Smooth muscle cell (in vitro differentiated cells): ENCODE data around the gene HES2. TPM values are rescaled to one million over a fixed set of nuclear protein-coding genes. Genes with fewer than 3 reads are reported as not detected.

Source experiments
- DNase-seq: peaks from one replicate; lab custom pipeline; 2025; ENCODE audit not compliant: unreplicated experiment; lab: John Stamatoyannopoulos, UW
- H2AFZ ChIP-seq: fragments of 200-600 bp; sonication (generic); 2 replicates; pipeline ENCODE4 v1.6.0; 2016; ENCODE audit warnings: antibody characterized with exemption, low read depth, mild to moderate bottlenecking
- H3F3A ChIP-seq: fragments of 200-600 bp; sonication (generic); 2 replicates; pipeline ENCODE4 v1.6.0; 2017; ENCODE audit warnings: antibody characterized with exemption, low read depth
- H3K27ac ChIP-seq: fragments of 200-600 bp; sonication (generic); 2 replicates; pipeline ENCODE4 v1.5.1; 2016; ENCODE audit warnings: low read depth, mild to moderate bottlenecking
- H3K27me3 ChIP-seq: fragments of 200-600 bp; sonication (generic); 2 replicates; pipeline ENCODE4 v1.6.1; 2016; ENCODE audit warnings: low read depth, mild to moderate bottlenecking
- H3K36me3 ChIP-seq: fragments of 200-600 bp; sonication (generic); 2 replicates; pipeline ENCODE4 v1.5.1; 2016; ENCODE audit warnings: low read depth
- H3K4me1 ChIP-seq: fragments of 200-600 bp; sonication (generic); 2 replicates; pipeline ENCODE4 v1.5.1; 2016; ENCODE audit warnings: low read depth
- H3K4me2 ChIP-seq: fragments of 200-600 bp; sonication (generic); 2 replicates; pipeline ENCODE4 v1.6.0; 2016; ENCODE audit warnings: mild to moderate bottlenecking
- H3K4me3 ChIP-seq: fragments of 200-600 bp; sonication (generic); 2 replicates; pipeline ENCODE4 v1.5.1; 2016; ENCODE audit warnings: mild to moderate bottlenecking
- H3K79me2 ChIP-seq: fragments of 200-600 bp; sonication (generic); 2 replicates; pipeline ENCODE4 v1.6.0; 2016; ENCODE audit warnings: low read depth, mild to moderate bottlenecking
- H3K9ac ChIP-seq: fragments of 200-600 bp; sonication (generic); 2 replicates; pipeline ENCODE4 v1.6.0; 2016; ENCODE audit warnings: low read depth
- H3K9me3 ChIP-seq: fragments of 200-600 bp; sonication (generic); replicated peaks from 2 replicates; pipeline ENCODE4 v1.5.1; 2016; ENCODE audit warnings: low read depth
- H4K20me1 ChIP-seq: fragments of 200-600 bp; sonication (generic); 2 replicates; pipeline ENCODE4 v1.6.0; 2016; ENCODE audit warnings: low read depth
- WGBS: methylation state at CpG from one replicate; pipeline ENCODE4 v1.1.7; 2016; ENCODE audit warnings: low lambda C conversion rate; 5-methylcytosine and 5-hydroxymethylcytosine counted together
- polyA plus RNA-seq: library from polyadenylated mRNA; unstranded; fragments of >200 nt; fragmentation: Nextera tagmentation; extraction: Ambion mirVana; gene quantifications from 2 replicates; pipeline ENCODE4 v1.2.1, GENCODE V29; 2016
- total RNA-seq: library from RNA; depleted of rRNA; stranded (reverse); fragments of >200 nt; gene quantifications from 2 replicates; pipeline ENCODE4 v1.2.3, GENCODE V29; 2014
- TF ChIP-seq, protein P1 (sequence below): fragments of 200-600 bp; sonication (generic); IDR thresholded peaks from 2 replicates; pipeline ENCODE4 v1.5.1; 2017; ENCODE audit warnings: borderline replicate concordance, mild to moderate bottlenecking, antibody characterized with exemption; ENCODE audit not compliant: insufficient read depth, poor library complexity, severe bottlenecking

Gene HES2
- total and polyA plus RNA-seq, 2 experiments from 2014 or later: 1.7 to 4.6 TPM

DNA sequence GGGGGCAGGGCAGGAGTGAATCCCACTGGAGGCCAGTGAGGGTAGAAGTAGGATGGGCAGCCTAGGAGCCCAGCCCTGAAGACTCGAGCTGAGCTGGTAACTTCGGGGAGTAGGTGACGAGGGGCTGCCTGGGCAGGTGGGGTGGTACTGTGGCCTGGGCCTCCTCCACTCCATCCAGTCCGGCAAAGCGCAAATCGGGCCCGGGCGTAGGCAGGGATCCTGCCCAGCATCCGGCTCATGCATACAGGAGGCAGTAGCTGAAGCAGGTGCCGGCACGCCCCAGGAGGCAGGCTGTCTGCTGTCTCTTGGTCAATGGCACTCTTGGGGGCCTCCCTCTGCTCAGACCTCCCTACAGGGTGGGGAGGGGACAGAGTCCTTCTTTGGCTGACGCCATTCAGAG is 47.5 kb upstream of the HES2 start:
- H3K4me1 ChIP-seq: no peaks in the 10 kb centered on the region
- no peak overlapping the region for H3K4me3 ChIP-seq
- H3F3A ChIP-seq: no peaks in the 10 kb centered on the region
- H3K27ac ChIP-seq: no peak overlapping the region
- no peak for DNase-seq
- H3K79me2 ChIP-seq: no peaks in the 10 kb centered on the region
- H3K9ac ChIP-seq: no peak overlapping the region
- H3K9me3 ChIP-seq: no peaks in the 10 kb centered on the region
- no peaks in the 10 kb centered on the region for H3K36me3 ChIP-seq
- 94% methylated on average over 8 of the region's 12 CpGs for WGBS
- H4K20me1 ChIP-seq: peaks cover 33% of the 10 kb centered on the region
- H3K4me2 ChIP-seq: no peak overlapping the region
- TF ChIP-seq, protein P1, sequence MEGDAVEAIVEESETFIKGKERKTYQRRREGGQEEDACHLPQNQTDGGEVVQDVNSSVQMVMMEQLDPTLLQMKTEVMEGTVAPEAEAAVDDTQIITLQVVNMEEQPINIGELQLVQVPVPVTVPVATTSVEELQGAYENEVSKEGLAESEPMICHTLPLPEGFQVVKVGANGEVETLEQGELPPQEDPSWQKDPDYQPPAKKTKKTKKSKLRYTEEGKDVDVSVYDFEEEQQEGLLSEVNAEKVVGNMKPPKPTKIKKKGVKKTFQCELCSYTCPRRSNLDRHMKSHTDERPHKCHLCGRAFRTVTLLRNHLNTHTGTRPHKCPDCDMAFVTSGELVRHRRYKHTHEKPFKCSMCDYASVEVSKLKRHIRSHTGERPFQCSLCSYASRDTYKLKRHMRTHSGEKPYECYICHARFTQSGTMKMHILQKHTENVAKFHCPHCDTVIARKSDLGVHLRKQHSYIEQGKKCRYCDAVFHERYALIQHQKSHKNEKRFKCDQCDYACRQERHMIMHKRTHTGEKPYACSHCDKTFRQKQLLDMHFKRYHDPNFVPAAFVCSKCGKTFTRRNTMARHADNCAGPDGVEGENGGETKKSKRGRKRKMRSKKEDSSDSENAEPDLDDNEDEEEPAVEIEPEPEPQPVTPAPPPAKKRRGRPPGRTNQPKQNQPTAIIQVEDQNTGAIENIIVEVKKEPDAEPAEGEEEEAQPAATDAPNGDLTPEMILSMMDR: no peak
- no peaks in the 10 kb centered on the region for H3K27me3 ChIP-seq
- H2AFZ ChIP-seq: no peak overlapping the region

- TF ChIP-seq, protein P1: no peak
- no peak for DNase-seq
- peaks cover 28% of the 10 kb centered on the region for H4K20me1 ChIP-seq
These were observed 47.0 kb upstream of the HES2 start for GRCh38 chr1:6466751-6467150.

DNA sequence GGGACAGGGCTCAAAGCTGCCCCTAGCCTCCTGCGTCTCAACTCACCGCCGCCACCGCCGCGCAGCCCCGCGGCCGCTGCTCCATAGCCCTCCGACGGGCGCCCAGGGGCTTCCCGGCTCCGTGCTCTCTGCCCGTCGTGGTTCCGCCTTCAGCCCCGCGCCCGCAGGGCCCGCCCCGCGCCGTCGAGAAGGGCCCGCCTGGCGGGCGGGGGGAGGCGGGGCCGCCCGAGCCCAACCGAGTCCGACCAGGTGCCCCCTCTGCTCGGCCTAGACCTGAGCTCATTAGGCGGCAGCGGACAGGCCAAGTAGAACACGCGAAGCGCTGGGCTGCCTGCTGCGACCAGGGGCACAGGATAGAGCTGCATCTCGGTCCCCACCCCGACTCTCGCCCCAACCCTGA is 46.3 kb upstream of the HES2 start, which contains the start of gene TNFRSF25:
Gene TNFRSF25 (minus strand): TSS at position 151 of the 400 bp plus-strand sequence. CDS start 66 bp downstream, at position 85.
- Histone ChIP-seq H3K27me3 (no peaks in the 10 kb centered on the region), H3K4me1 (no peaks in the 10 kb centered on the region), H3F3A (no peaks in the 10 kb centered on the region), H3K36me3 (no peaks in the 10 kb centered on the region), H3K9me3 (no peaks in the 10 kb centered on the region), H2AFZ (no peak within 1 kb of the TSS), H3K9ac (no peak within 1 kb of the TSS), H3K27ac (no peak within 1 kb of the TSS), H3K4me2 (no peak within 1 kb of the TSS), H3K79me2 (no peaks in the 10 kb centered on the region), H3K4me3 (no peak within 1 kb of the TSS), H4K20me1 (peaks cover 24% of the 10 kb centered on the region)
- 25% methylated on average over 31 of the region's 43 CpGs for WGBS
- no peak for DNase-seq
- TF ChIP-seq, protein P1: no peak

More at GRCh38 chr1:6466751-6467150, 47.0 kb upstream of the HES2 start:
- no peak overlapping the region for H3K9ac ChIP-seq
- no peaks in the 10 kb centered on the region for H3K36me3 ChIP-seq
- no peaks in the 10 kb centered on the region for H3K27me3 ChIP-seq
- H3K27ac ChIP-seq: no peak overlapping the region
- 94% methylated on average over 5 of the region's 5 CpGs for WGBS
- no peaks in the 10 kb centered on the region for H3K79me2 ChIP-seq
- H3K9me3 ChIP-seq: no peaks in the 10 kb centered on the region
- no peak overlapping the region for H3K4me2 ChIP-seq
- no peaks in the 10 kb centered on the region for H3K4me1 ChIP-seq
- no peak overlapping the region for H2AFZ ChIP-seq
- H3F3A ChIP-seq: no peaks in the 10 kb centered on the region
- H3K4me3 ChIP-seq: no peak overlapping the region

DNA sequence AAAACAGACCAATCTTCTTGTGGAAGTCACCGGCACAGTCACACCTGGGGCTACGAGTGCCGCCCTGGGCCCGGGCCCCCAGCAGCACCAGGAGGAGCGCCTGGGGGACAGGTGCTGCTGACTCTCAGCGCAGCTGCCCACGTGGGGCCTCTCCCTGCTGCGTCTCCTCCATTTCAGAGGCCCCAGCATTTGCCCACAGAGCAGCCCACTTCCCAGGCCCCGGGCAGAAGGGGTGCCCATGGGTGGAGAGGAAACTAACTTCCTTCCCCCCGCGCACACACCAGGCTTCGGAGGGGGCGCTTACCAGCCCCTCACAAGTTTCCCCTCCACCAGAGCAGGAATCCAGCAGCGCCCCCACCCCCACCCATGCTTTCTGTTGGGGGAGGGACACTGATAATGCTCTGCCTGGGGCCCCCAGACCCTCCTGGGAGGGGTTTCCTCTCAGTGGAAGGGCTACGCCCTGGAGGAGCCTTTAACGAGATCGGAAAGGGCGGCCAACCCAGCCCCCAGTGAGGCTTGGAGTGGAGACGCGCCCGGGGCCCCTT is 45.8 kb upstream of the HES2 start:
- no peak overlapping the region for H3K27ac ChIP-seq
- no peak for DNase-seq
- H2AFZ ChIP-seq: no peak overlapping the region
- H3K27me3 ChIP-seq: no peaks in the 10 kb centered on the region
- H3K9ac ChIP-seq: no peak overlapping the region
- H4K20me1 ChIP-seq: peaks cover 19% of the 10 kb centered on the region
- H3K4me2 ChIP-seq: no peak overlapping the region
- H3K79me2 ChIP-seq: no peaks in the 10 kb centered on the region
- 82% methylated on average over 16 of the region's 21 CpGs for WGBS
- peaks cover 2% of the 10 kb centered on the region for H3K4me1 ChIP-seq
- H3K36me3 ChIP-seq: no peaks in the 10 kb centered on the region
- H3K9me3 ChIP-seq: no peaks in the 10 kb centered on the region
- H3F3A ChIP-seq: no peaks in the 10 kb centered on the region
- no peak overlapping the region for H3K4me3 ChIP-seq
- TF ChIP-seq, protein P1: no peak
